GM18873 (cell line): ENCODE results near the gene TMEM100.

Experiments used
- ATAC-seq: cut with Tn5 transposase; IDR thresholded peaks from one replicate; pipeline ENCODE4 v1.9.1; 2021; ENCODE audit warnings: mild to moderate bottlenecking, moderate library complexity, moderate number of reproducible peaks; ENCODE audit not compliant: unreplicated experiment, low FRiP score

The TMEM100 gene

GRCh38 chr17:55722742-55723487, at the start of gene TMEM100:
Gene TMEM100 (minus strand): TSS chr17:55722864. CDS start chr17:55721070, 1,794 bp downstream.
- no peak for ATAC-seq

- ATAC-seq: no peak
Measured at GRCh38 chr17:55772086-55772485, 49.4 kb upstream of the TMEM100 start.

- no peak for ATAC-seq
Measured at GRCh38 chr17:55770196-55770870, 47.7 kb upstream of the TMEM100 start.

- ATAC-seq: no peak
Measured at GRCh38 chr17:55769625-55770000, 46.9 kb upstream of the TMEM100 start.

GRCh38 chr17:55768936-55769624, 46.4 kb upstream of the TMEM100 start:
- no peak for ATAC-seq

GRCh38 chr17:55765472-55765871, 42.8 kb upstream of the TMEM100 start:
- no peak for ATAC-seq

GRCh38 chr17:55764610-55765009, 41.9 kb upstream of the TMEM100 start:
- no peak for ATAC-seq

GRCh38 chr17:55763856-55764255, 41.2 kb upstream of the TMEM100 start:
- no peak for ATAC-seq

GRCh38 chr17:55762086-55762858, 39.6 kb upstream of the TMEM100 start:
- no peak for ATAC-seq

GRCh38 chr17:55760643-55761355, 38.1 kb upstream of the TMEM100 start:
- no peak for ATAC-seq

- no peak for ATAC-seq
Measured at GRCh38 chr17:55758171-55758570, 35.5 kb upstream of the TMEM100 start.

GRCh38 chr17:55757659-55758058, 35.0 kb upstream of the TMEM100 start:
- no peak for ATAC-seq

GRCh38 chr17:55756689-55757088, 34.0 kb upstream of the TMEM100 start:
- ATAC-seq: no peak

- ATAC-seq: no peak
Measured at GRCh38 chr17:55751720-55752250, 29.1 kb upstream of the TMEM100 start.

GRCh38 chr17:55750750-55751657, 28.3 kb upstream of the TMEM100 start, which contains the start of gene PCTP:
Gene PCTP (plus strand): TSS chr17:55751051. CDS start chr17:55751104, 53 bp downstream.
- ATAC-seq: peak; percentile 92

- no peak for ATAC-seq
Measured at GRCh38 chr17:55749985-55750384, 27.3 kb upstream of the TMEM100 start.

GRCh38 chr17:55748841-55749240, 26.2 kb upstream of the TMEM100 start:
- no peak for ATAC-seq

GRCh38 chr17:55747209-55747608, 24.5 kb upstream of the TMEM100 start:
- ATAC-seq: no peak

GRCh38 chr17:55746466-55746865, 23.8 kb upstream of the TMEM100 start:
- no peak for ATAC-seq
